H1 (cell line): ENCODE results near the gene USH2A. TPM values are rescaled to one million over a fixed set of nuclear protein-coding genes. Genes with fewer than 3 reads are reported as not detected.

ENCODE experiments used
- FOSL1 ChIP-seq: IDR thresholded peaks from 2 replicates; pipeline ENCODE4 v1.6.1; 2011; ENCODE audit warnings: mild to moderate bottlenecking, low read depth, low read length, moderate library complexity; ENCODE audit not compliant: insufficient read depth
- KDM4A ChIP-seq: IDR thresholded peaks from one replicate; pipeline ENCODE4 v1.7.1; 2012; ENCODE audit warnings: low read depth, mild to moderate bottlenecking, moderate library complexity, low read length, inconsistent platforms; ENCODE audit not compliant: severe bottlenecking
- RAD21 ChIP-seq, 2 experiments: IDR thresholded peaks in 1 of 2; conservative IDR thresholded peaks in 1 of 2; 2 replicates each; pipeline ENCODE4 v1.6.1; 2011; ENCODE audit warnings: low read depth in 2 of 2, low read length in 2 of 2, improper control_type of control experiment in 1 of 2, inconsistent platforms in 1 of 2, mild to moderate bottlenecking in 1 of 2, moderate library complexity in 1 of 2
- SIX5 ChIP-seq: IDR thresholded peaks from 2 replicates; pipeline ENCODE4 v1.6.1; 2011; ENCODE audit warnings: mild to moderate bottlenecking, low read depth, low read length
- TCF12 ChIP-seq: IDR thresholded peaks from 2 replicates; pipeline ENCODE4 v1.6.1; 2011; ENCODE audit warnings: low read depth, mild to moderate bottlenecking, low read length
- polyA plus RNA-seq, 7 experiments: library from polyadenylated mRNA; depleted of rRNA in 3 of 7; stranded (reverse) in 5 of 7; unstranded in 2 of 7; fragments of >200 nt in 5 of 7; fragments of 200-250 nt in 2 of 7; gene quantifications; 1 replicate in 5 of 7; 2 replicates in 1 of 7; 4 replicates in 1 of 7; pipeline versions ENCODE4 v1.2.1 to v1.2.3, GENCODE V29; 2011 to 2013; ENCODE audit warnings: missing spikeins in 2 of 7, mixed read lengths in 2 of 7
- total RNA-seq: library from RNA; stranded (reverse); fragmentation: NEBNext Ultra II Directional; extraction: Animal tissue kit (Norgen Biotek cat#: 25700); gene quantifications from 2 replicates; pipeline ENCODE4 v1.2.1, GENCODE V29; 2021

The USH2A gene
- total and polyA plus RNA-seq, 2 of the 8 experiments (the other 6 are each of a cell fraction or from before 2014, with no cell fraction given): 0.02 to 0.17 TPM

DNA sequence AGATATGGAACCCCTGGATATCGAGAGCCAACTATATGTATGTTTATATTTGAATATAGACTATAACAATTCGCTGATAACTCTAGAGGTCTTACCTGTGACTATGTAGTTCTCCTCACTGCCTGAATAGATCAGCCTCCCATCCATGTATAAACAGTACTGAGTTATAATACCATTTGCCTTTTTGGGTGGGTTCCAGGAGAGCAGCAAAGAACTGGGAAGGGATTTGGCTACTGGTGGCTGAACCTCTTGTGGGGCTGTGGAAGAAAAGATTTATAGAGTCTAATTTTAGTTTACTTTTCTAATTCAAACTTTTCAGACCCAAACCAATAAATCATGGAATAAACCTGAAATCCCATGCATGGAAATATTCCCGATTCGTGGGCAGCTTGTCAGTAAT is 376.9 kb downstream of the USH2A start (continued):
- TF ChIP-seq KDM4A (no peak), FOSL1 (no peak), TCF12 (no peak), RAD21 (IDR thresholded peaks at IDR 0.05 in 1 of 2, conservative IDR thresholded peaks at IDR 0.05 in 1 of 2; ENCODE audit: low read depth in 2 of 2, low read length in 2 of 2) (no peak), SIX5 (no peak)
